DMS79 (cell line): ENCODE results near the gene FIG4.

ENCODE experiments used
- DNase-seq: peaks from one replicate; lab custom pipeline; 2025; lab: John Stamatoyannopoulos, UW

FIG4 gene

DNA sequence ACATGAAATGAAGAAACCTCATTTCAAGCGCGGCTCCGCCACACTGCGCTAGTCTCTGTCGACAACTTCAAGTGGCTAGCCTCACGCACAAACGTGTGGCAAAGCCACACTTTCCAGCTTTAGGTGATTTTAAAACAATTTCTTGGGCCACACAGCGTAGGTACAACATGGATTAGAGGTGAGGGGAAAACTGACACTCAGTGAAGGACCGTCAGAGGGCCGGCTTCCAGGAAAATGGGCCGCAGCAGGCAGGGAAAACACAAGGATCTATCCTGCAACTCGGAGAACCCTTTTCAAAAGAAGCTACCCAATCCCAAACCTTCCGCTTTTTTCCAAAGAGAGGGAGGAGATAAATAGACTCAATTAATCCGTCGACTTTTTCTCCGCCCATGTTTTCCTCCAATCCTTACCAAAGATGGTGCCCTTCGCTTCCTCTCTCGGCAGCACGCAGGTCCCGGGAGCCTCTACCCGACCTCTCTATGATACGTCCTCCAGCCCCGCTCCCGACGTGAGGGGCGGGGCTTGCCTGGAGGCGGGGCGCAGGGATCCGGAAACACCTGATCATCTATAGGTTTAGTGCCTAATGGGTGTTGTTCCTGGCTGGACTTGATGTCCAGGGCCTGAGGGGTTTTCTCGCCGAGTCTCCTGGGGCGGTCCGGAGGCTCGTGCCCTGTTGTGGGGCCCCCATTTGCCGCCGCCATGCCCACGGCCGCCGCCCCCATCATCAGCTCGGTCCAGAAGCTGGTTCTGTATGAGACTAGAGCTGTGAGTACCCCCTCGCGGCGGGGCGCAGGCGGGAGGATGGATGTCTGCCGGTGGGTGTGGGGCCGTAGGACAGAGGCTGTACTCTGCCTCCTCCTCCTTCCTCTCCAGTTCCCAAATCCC, at the start of gene FIG4, which contains the start of gene AK9:
FIG4 (plus strand) TSS at position 560 of the 885 bp plus-strand sequence; CDS start at position 700, 140 bp downstream.
AK9 (minus strand) TSS at position 466 of the 885 bp plus-strand sequence. CDS start 15,457 bp downstream, outside the sequence.
- DNase-seq = peak; percentile 97

DNA sequence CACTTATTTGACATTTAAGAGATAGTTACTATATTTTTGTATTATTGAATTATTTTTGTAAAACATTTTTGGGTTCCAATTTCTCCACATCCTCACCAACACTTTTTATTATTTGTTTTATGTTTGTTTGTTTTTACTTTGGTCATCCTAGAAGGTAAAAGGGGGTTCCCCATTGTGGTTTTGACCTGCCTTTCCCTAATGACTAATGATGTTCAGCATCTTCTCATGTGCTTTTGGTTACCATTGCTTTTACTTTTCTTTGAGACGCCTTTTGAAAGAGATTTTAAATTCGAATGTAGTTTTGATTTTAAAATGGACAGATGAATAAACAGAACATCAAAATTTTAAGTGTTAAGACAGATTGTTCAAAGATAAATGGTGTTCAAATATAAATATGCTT, 47.0 kb upstream of the FIG4 start:
- DNase-seq = no peak

DNA sequence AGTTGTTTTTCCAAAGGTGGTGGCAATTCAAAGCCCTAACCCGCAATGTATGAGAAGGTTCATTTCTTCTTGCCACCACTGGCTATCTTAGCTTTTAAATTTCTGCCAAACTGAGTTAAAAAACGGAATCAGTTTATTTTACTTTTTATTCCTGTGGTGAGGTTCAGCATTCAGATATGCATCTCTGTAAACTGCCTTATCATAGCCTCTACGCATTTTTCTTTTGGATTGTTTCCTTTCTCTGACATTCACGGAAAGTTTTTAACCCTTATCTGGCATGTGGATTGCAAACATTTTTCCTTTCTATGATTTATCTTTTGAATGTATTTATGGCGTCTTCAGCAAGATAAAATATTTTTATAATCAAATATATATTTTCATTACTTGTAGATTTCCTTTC, 37.8 kb upstream of the FIG4 start:
- no peak for DNase-seq

DNA sequence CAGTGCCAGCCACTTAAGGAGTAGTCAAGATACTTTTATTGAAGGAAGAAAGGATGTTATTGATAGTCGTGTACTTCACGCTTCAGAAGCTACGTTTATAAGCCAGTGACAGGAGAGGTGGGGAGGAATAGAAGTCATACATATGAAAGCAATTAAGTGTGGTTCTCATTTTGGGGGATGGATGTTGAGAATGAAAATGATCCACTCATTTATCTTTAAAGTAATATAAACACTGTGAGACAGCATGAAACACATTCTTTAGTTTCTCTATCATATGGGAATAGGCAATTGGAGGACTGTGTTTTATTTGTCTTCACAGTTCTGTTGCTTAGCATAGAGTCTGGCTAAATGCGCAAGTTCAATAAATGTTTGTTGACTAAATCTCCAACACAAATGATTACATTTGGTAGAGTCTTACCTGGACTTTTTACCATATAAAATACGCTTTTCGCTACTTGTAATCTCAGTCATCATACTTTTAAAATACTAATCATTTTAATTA, 35.3 kb upstream of the FIG4 start:
- no peak for DNase-seq

DNA sequence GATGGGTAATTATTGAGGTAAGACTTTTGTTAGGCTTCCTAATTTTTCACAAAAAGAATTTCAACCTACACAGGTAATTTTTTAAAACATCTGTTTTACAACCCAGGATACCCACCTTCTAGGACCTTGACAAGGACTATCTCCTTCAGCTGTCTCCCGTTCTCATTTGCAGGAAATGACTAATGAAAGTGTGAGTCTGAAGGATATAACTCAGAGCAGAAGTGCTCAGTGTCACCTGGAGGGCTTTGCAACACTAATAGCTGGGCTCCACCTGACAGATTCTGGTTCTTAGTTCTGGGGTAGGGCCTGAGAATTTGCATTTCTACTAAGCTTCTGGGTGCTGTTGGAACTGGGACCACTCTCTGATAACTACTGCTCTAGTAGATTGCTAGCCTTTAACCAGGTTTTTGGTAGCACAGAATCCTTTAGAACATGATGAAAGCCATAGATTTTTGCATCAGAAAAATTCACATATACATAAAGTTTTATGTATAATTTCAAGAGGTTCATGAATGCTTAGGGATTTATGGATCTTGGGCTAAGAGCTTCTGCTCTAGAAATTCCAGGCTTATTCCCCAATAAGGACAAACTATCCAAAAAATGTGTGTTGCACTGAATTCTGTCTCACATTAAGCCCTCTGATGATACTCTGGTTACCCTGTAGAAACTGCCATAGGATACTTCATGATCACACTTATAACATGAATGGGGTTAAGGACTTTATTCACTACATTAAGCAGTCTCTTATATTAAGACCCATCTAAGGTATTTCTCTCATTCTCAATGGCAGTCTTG, 30.4 kb upstream of the FIG4 start:
- no peak for DNase-seq

DNA sequence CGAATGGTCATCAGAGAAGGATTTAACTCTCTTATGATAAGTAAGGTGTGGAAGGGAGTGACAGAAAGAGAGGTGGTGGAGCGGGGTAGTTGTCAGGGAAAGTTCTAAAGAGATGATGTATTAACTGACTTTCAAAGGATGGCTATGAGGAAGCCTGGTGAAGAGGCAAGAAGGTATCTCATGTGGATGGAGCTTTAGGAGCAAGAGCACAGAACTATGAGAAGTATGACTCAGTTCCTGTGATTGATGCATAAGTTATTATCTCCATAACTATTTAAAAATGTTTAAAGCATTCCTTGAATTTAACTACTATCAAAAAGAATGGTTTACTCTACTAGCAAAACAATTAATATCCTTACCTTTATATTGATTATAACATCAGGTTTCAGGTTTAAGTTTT, 28.9 kb upstream of the FIG4 start:
- DNase-seq = no peak

DNA sequence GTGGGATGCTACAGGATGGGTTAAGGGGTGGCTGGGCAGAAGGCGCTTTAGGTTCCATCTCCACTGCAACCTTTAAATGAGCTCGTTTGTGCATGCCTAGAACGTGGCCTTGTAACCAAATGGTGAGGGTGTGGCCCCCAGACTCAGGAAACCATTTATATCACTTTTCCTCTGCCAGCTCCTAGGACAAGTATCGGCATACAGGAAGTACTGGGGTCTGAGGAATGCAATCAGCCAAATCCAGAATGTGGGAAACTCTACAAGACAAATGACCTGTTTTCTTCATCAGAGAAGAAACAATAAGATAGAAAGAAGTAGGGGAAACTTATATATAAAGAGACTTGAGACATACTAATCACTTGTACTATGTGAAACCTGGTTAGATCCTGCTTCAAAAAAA, 21.3 kb upstream of the FIG4 start:
- no peak for DNase-seq

DNA sequence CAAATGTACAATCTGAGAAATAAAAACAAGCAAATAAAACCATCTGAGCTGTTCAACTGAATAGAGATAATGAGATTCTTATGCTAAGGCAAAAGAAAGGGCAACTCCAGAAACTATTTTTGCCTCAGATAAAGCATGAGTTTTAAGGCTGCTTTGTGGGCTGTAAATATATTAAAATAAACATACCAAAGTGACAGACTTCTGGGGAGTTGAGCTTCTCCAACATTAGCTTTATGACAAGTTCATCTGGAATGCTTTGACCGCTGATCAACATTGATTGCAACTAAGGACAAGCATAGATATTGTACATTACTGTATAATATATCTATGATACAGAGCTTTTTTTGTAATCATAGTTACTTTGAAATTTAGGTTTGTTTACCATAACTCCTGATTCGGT, 19.4 kb upstream of the FIG4 start:
- no peak for DNase-seq

DNA sequence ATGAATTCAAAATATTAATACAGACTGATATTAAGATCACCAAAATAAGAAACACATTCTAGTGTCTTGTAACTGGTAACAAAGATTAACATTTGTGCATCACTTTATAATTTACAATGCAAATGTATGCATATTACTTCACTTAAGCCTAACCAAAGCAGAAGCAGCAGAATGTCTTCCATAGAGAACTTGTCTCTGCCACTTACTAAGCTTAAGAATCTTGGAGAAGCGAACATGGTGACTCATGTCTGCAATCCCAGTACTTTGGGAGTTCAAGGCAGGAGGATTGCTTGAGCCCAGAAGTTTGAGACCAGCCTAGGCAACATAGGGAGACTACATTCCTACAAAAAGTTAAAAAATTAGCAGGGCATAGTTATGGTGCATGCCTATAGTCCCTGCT, 18.9 kb upstream of the FIG4 start:
- DNase-seq = no peak

DNA sequence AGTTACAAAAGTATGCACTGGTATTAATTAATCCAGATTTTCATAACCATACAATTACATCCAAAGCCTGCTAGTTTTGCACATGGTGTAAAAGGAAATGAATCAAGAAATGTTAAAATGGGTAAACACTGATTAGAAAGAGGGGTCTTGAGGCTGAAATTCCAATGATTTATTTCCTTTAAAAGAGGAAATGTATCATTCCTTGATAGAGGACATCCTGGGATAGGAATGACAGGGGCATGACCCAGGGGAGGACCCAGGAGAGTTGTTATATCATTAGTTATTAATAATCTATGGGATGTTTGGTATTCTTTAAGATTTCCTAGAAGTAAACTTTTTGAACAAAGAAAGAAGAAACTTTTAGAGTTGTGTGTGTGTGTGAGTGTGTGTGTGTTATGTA, 18.3 kb upstream of the FIG4 start:
- no peak for DNase-seq

DNA sequence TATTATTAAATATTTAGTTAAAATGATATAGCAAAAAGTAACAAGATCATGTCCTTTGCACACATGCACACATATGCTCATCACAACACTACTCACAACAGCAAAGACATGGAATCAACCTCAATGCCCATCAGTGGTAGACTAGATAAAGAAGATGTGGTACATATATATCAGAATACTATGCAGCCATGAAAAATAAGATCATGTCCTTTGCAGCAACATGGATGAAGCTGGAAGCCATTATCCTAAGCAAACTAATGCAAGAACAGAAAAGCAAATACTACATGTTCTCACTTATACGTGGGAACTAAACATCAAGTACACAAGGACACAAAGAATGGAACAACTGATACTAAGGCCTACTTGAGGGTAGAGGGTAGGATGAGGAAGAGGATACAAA, 14.4 kb upstream of the FIG4 start:
- DNase-seq = no peak

DNA sequence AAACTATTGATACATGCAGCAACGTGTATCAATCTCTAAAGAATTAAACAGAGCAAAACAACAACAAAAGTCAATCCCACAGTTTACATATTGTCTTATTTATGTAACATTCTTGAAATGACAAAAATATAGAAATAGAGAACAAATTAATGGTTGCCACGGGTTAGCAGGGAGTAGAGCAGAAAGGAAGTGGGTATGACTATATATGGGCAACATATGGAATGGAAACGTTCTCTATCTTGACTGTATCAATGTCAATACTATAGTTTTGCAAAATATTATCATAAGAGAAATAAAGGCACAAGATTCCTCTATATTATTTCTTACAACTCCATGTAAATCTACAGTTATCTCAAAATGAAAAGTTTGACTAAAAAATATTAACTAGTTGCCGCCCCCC, 12.9 kb upstream of the FIG4 start:
- no peak for DNase-seq

DNA sequence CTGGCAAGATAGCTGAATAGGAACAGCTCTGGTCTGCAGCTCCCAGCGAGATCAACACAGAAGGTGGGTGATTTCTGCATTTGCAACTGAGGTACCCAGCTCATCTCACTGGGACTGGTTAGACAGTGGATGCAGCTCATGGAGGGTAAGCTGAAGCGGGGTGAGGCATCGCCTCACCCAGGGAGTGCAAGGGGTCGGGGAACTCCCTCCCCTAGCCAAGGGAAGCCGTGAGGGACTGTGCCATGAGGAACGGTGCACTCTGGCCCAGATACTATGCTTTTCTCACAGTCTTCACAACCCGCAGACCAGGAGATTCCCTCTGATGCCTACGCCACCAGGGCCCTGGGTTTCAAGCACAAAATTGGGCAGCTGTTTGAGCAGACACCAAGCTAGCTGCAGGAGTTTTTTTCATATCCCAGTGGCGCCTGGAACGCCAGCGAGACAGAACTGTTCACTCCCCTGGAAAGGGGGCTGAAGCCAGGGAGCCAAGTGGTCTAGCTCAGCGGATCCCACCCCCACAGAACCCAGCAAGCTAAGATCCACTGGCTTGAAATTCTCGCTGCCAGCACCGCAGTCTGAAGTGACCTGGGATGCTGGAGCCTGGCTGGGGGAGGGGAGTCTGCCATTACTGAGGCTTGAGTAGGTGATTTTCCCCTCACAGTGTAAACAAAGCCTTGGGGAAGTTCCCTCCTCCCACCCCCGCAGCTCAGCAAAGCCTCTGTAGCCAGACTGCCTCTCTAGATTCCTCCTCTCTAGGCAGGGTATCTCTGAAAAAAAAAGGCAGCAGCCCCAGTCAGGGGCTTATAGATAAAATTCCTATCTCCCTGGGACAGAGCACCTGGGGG, 12.2 kb upstream of the FIG4 start:
- DNase-seq = peak; percentile 74

DNA sequence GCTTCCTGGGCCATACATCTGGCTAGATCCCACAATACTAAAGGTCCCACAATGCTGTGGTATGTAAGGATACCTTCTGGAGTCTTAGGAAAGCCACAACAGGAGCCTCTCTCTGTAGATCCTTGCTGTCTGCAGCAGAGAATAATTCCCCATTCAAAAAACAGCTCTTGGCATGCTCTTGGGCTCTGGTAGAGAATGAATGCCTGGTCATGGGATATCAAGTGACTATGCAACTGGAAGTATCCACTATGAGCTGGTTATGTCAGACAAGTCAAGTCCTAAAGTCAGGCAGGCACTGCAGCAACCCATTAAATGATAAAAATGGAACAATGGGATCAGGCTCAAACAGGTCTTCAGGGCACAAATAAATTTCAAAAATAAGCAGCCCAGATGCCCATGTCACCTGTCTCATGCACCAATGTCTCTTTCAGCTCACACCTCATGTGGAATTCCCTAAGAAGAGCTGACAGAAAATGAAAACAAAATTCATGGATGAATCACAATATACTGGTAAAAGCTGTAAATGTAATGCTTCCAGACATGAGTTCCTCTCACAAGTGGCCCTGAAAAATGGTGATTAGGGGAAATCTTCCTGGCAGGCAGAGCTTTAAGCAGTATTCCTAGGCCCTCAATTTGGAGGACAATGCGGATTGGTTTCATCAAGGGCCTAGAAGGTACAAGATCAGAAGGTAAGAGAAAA, 4.4 kb upstream of the FIG4 start:
- DNase-seq = no peak

DNA sequence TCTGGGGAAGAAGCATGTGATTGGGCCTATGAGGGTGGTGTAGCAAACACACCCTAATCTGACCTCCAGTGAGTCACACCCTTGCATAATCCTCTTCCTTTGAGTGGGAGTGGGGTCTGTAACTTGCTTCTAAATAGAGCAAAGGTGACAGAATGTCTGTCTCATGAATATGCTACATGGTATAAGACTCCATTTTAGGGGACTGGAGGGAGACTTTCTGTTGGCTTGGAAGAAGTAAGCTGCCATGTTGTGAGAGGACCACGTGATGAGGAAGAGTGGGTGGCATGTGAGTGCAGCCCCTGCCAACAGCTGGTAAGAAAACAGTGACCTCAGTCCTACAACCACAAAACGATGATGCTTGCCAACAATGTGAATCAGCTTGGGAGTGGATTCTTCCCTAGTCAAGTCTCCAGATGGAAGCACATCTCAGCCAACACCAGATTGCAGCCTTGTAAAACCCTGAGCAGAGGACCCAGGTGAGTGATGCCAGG, 3.8 kb upstream of the FIG4 start:
- DNase-seq = no peak

DNA sequence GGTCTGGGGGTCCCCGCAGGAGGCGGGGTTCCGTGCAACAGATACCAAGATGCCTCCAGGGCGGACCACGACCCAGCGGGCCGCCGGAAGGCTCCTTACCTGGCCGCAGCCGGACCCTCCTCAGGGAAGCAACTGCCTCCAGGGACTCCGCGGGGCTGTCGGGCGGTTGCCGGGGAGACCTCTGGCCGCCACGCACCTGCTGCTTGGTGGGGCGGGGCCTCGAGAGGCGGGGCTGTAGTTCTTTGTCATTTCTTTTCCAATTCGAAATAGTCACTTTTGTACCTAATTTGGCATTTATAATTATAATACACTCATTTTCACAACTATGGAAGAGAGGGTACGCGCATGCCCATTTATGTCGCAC, 741 bp upstream of the FIG4 start:
- peak; percentile 62 for DNase-seq

DNA sequence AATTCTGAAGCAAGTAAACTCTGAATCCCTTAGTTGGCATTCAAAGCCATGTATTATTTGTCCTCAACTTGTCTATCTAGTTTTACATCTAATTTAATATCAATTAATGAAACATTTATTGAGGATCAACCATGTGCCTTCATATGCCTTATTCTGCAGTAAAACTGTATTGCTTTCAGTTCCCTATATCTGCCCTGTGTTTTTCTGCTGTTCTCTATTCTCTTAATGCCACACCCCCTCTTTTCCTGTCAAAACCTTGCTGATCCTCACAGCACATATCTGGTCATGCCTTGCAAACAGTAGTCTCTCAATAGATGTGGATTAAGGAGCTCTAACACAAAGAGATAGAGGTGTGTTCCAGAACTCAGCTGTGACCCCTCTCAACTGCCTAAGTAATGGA, 2.0 kb downstream of the FIG4 start:
- no peak for DNase-seq

DNA sequence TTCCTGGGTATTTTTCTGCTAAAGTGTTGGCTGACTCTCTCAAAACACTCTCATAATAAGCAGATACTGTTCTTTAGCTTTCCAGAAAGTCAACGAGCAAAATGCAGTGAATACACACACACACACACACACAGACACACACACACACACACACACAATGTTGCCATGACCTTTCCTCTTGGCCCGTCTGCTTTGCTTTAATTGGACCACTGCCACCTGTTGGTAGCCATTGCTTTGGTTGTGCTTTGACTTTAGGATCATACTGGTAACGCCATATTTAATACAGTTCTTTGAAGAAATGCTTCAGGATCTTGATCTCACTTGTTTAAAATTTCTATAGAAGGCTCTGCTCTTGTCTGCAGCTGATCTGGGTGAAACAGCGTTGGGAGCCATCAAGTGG, 4.4 kb downstream of the FIG4 start:
- no peak for DNase-seq

DNA sequence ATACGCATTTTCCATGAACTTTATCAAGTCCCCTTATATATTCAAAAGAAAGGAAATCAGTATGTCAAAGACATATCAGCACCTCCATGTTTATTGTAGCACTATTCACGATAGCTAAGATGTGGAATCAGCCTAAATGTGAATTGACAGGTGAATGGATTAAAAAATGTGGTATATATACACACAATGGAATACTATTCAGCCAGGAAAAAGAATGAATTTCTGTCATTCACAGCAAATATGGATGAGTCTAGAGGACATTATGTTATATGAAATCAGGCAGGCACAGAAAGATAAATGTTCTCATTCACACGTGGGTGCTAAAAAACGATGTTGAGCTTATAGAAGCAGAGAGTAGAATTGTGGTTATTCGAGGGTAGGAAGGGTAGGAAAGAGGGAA, 5.3 kb downstream of the FIG4 start:
- DNase-seq = no peak

DNA sequence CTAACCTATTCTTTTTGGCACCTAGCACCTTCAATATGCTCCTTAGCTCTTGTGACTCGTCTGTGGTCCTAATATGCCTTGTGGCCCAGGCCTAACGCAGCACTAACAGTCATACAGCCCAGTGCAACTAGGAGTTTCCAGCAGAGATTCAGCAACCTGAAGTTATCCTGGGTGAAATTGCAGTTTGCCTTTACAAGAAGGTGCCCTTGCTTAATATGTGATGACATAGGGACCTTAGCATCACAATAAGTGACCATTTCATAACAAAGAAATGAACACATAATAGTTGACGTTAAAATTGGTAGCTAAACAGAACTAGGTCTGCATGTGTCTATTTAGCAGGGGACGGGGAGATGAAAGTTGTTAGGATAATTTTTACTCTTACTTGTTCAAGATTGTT, 10.1 kb downstream of the FIG4 start:
- DNase-seq = no peak

DNA sequence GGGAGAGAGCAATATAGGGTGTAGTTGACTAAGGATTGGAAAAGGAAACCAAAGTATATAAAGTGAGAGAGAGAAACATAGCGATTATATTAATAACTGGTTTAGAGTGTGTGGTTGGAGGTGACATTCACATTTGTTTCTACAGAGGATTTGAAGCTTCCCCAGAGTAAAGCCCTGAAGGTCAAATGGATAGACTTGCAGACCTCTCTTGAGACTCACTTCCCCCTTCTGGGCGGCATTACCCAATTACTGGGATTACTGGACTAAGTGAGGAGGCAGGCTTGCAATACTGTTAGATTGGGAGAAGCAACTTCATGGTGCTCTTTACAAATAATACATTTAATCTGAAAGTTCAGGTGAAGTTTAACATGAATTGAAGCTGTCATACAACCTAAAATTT, 10.7 kb downstream of the FIG4 start:
- DNase-seq = no peak
